HCT116 (cell line): Measurements from ENCODE around the gene RWDD4. TPM values are rescaled to one million over a fixed set of nuclear protein-coding genes. Genes with fewer than 3 reads are reported as not detected.

Source experiments
- ATAC-seq: fragments of 200-7000 bp; cut with Tn5 transposase; 2 replicates; pipeline ENCODE4 v1.9.1; 2020; ENCODE audit warnings: mild to moderate bottlenecking, moderate library complexity
- BruUV-seq: library from RNA; stranded (reverse); fragments of 400-500 nt; replicated peaks from 2 replicates; lab custom pipeline; 2021; lab: Mats Ljungman, UMichigan
- CTCF ChIA-PET: fragments of 300-600 bp; sonication (Branson Sonifier 250); formaldehyde crosslinking; loops from one replicate; lab custom pipeline; 2021; ENCODE audit warnings: antibody characterized with exemption; lab: Charles Lee
- POLR2A ChIA-PET: fragments of 300-600, 350-600 bp; sonication (Branson Sonifier 250); formaldehyde crosslinking; loops from one replicate; lab custom pipeline; 2021; ENCODE audit warnings: antibody characterized with exemption; lab: Charles Lee
- RAD21 ChIA-PET, 2 experiments: fragments of 300-600 bp; sonication (Branson Sonifier 250); formaldehyde crosslinking; loops; one replicate each; lab custom pipeline; 2023; ENCODE audit warnings: low total read pairs in 2 of 2; ENCODE audit not compliant: uncharacterized antibody in 2 of 2, unreplicated experiment in 2 of 2, low non-redundant PET in 1 of 2; lab: Charles Lee
- DNase-seq: peaks from one replicate; pipeline ENCODE4 v3.0.0-alpha.2; 2010; ENCODE audit warnings: low read depth, low spot score
- H2AFZ ChIP-seq: fragments of 200-600 bp; shearing (Covaris generic), sonication (generic); 2 replicates; pipeline ENCODE4 v1.6.1; 2017; ENCODE audit warnings: low read depth, mixed run types, mixed read lengths, antibody characterized with exemption, low read length; ENCODE audit not compliant: poor library complexity, severe bottlenecking
- H3K27ac ChIP-seq: 2 replicates; pipeline ENCODE4 v1.5.1; 2012; ENCODE audit warnings: low read depth, low read length
- H3K27me3 ChIP-seq: fragments of 200-600 bp; sonication (generic); 2 replicates; pipeline ENCODE4 v1.6.1; 2016; ENCODE audit warnings: mixed run types, low read length, mixed read lengths; ENCODE audit not compliant: insufficient read depth
- H3K36me3 ChIP-seq, 2 experiments: fragments of 200-500 bp in 1 of 2; fragments of 200-600 bp in 1 of 2; sonication (Bioruptor generic) in 1 of 2; sonication (generic) in 1 of 2; 2 replicates each; pipeline versions ENCODE4 v1.5.1 to v1.6.1; 2014 to 2016; ENCODE audit warnings: low read length in 2 of 2, inconsistent platforms in 1 of 2, mixed read lengths in 1 of 2, mixed run types in 1 of 2; ENCODE audit not compliant: insufficient read depth in 2 of 2, control insufficient read depth in 1 of 2
- H3K4me1 ChIP-seq, 2 experiments: fragments of 200-600 bp in 1 of 2; sonication (generic) in 1 of 2; 2 replicates each; pipeline versions ENCODE4 v1.5.1 to v1.6.1; 2012 to 2017; ENCODE audit warnings: low read length in 2 of 2, inconsistent platforms in 1 of 2, mild to moderate bottlenecking in 1 of 2, mixed read lengths in 1 of 2, mixed run types in 1 of 2, moderate library complexity in 1 of 2; ENCODE audit not compliant: insufficient read depth in 2 of 2, control insufficient read depth in 1 of 2
- H3K4me2 ChIP-seq: fragments of 200-600 bp; sonication (generic); 2 replicates; pipeline ENCODE4 v1.6.1; 2017; ENCODE audit warnings: mixed run types, low read length, mixed read lengths
- H3K4me3 ChIP-seq, 2 experiments: fragments of 200-600 bp in 1 of 2; sonication (generic) in 1 of 2; replicated peaks in 1 of 2; 2 replicates each; pipeline ENCODE4 v1.5.1; 2011 to 2016; ENCODE audit warnings: low read length in 2 of 2, control low read depth in 1 of 2, low read depth in 1 of 2, mild to moderate bottlenecking in 1 of 2, mixed read lengths in 1 of 2, mixed run types in 1 of 2
- H3K79me2 ChIP-seq: fragments of 200-600 bp; sonication (generic); 2 replicates; pipeline ENCODE4 v1.6.1; 2017; ENCODE audit warnings: mild to moderate bottlenecking, mixed run types, low read length, moderate library complexity, mixed read lengths; ENCODE audit not compliant: insufficient read depth
- H3K9ac ChIP-seq: fragments of 200-600 bp; sonication (generic); 2 replicates; pipeline ENCODE4 v1.6.1; 2016; ENCODE audit warnings: low read length, mixed read lengths
- H3K9me2 ChIP-seq: fragments of 200-600 bp; sonication (generic), shearing (Covaris generic); 2 replicates; pipeline ENCODE4 v1.6.1; 2017; ENCODE audit warnings: mixed run types, mild to moderate bottlenecking, moderate library complexity; ENCODE audit not compliant: insufficient read depth
- H3K9me3 ChIP-seq, 2 experiments: fragments of 200-500 bp in 1 of 2; fragments of 200-600 bp in 1 of 2; sonication (Bioruptor generic) in 1 of 2; sonication (generic) in 1 of 2; 2 replicates each; pipeline ENCODE4 v1.6.1; 2014 to 2017; ENCODE audit warnings: low read length in 2 of 2, mixed read lengths in 2 of 2, inconsistent platforms in 1 of 2, low read depth in 1 of 2, mild to moderate bottlenecking in 1 of 2, mixed run types in 1 of 2, moderate library complexity in 1 of 2; ENCODE audit not compliant: control insufficient read depth in 1 of 2, insufficient read depth in 1 of 2
- H4K20me1 ChIP-seq: fragments of 200-600 bp; sonication (generic), shearing (Covaris generic); 2 replicates; pipeline ENCODE4 v1.6.1; 2017; ENCODE audit warnings: mixed run types, mild to moderate bottlenecking, moderate library complexity; ENCODE audit not compliant: insufficient read depth
- CEBPB ChIP-seq: IDR thresholded peaks from 2 replicates; pipeline ENCODE4 v1.6.1; 2012; ENCODE audit warnings: low read depth
- ELF1 ChIP-seq: IDR thresholded peaks from 2 replicates; pipeline ENCODE4 v1.6.1; 2012; ENCODE audit warnings: low read depth, borderline replicate concordance
- EZH2 ChIP-seq: fragments of 200-600 bp; sonication (generic); IDR thresholded peaks from 2 replicates; pipeline ENCODE4 v1.6.1; 2017; ENCODE audit warnings: antibody characterized with exemption, mixed run types
- FOSL1 ChIP-seq: IDR thresholded peaks from 2 replicates; pipeline ENCODE4 v1.6.1; 2012; ENCODE audit warnings: low read depth
- POLR2AphosphoS5 ChIP-seq: IDR thresholded peaks from 2 replicates; pipeline ENCODE4 v1.6.1; 2011; ENCODE audit warnings: mild to moderate bottlenecking, low read depth, low read length, moderate library complexity
- RAD21 ChIP-seq: IDR thresholded peaks from 2 replicates; pipeline ENCODE4 v1.6.1; 2012; ENCODE audit warnings: low read depth, mild to moderate bottlenecking
- SIN3A ChIP-seq: IDR thresholded peaks from 2 replicates; pipeline ENCODE4 v1.6.1; 2012; ENCODE audit warnings: low read depth
- SP1 ChIP-seq: IDR thresholded peaks from 2 replicates; pipeline ENCODE4 v1.6.1; 2012; ENCODE audit warnings: low read depth
- SRF ChIP-seq: IDR thresholded peaks from 2 replicates; pipeline ENCODE4 v1.6.1; 2012; ENCODE audit warnings: low read depth
- YY1 ChIP-seq: IDR thresholded peaks from 2 replicates; pipeline ENCODE4 v1.6.1; 2011; ENCODE audit warnings: low read length, low read depth, moderate library complexity, mild to moderate bottlenecking; ENCODE audit not compliant: insufficient replicate concordance; ENCODE audit errors: extremely low read depth
- ZNF274 ChIP-seq: fragments of 200-500 bp; sonication (Bioruptor generic); IDR thresholded peaks from 2 replicates; pipeline ENCODE4 v1.6.1; 2014; ENCODE audit warnings: mild to moderate bottlenecking, low read depth, low read length, inconsistent platforms
- intact Hi-C: fragments of 100-400 bp; cut with micrococcal nuclease; formaldehyde crosslinking; loops from 2 replicates; pipeline ENCODE4 v1.10.0; 2022
- total RNA-seq: library from RNA; stranded (reverse); gene quantifications from one replicate; pipeline ENCODE4 v1.2.1, GENCODE V29; 2021; ENCODE audit not compliant: unreplicated experiment
- TF ChIP-seq, protein P1 (sequence below), 3 experiments: fragments of 200-600 bp in 1 of 3; sonication (generic) in 1 of 3; IDR thresholded peaks in 2 of 3; conservative IDR thresholded peaks in 1 of 3; 2 replicates each; pipeline ENCODE4 v1.5.1; 2012 to 2017; ENCODE audit warnings: low read depth in 2 of 3, low read length in 2 of 3, antibody characterized with exemption in 1 of 3, borderline replicate concordance in 1 of 3, control low read depth in 1 of 3, mild to moderate bottlenecking in 1 of 3, mixed read lengths in 1 of 3, mixed run types in 1 of 3, moderate library complexity in 1 of 3; ENCODE audit not compliant: insufficient read depth in 1 of 3
- TF ChIP-seq, protein P2 (sequence below): IDR thresholded peaks from 2 replicates; pipeline ENCODE4 v1.6.1; 2012
- TF ChIP-seq, protein P3 (sequence below): IDR thresholded peaks from 2 replicates; pipeline ENCODE4 v1.6.1; 2011; ENCODE audit warnings: mild to moderate bottlenecking, low read length, moderate library complexity; ENCODE audit not compliant: insufficient replicate concordance; ENCODE audit errors: extremely low read depth

RWDD4 gene
- total RNA-seq, 1 experiment from 2014 or later, result 11.9 TPM

DNA sequence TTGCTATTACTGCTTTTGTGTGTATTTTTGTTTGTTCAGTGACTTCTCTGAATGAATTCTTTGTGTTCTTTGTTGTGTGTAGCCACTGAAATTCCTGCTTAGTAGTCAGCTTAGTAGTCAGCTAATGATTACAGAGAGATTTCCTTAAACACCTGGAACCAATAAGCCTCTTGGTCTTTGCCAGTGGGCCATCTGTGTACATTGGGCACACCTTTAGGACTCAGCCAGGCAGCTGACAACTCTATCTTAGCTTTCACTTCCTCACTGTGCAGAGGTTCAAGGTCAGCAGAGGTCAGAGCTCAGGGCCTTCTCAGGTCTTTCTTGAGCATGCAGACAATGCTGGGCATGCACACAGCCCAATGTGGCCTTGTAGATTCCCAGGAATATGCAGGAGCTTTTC lies 59.3 kb downstream of the RWDD4 start:
- no peak for ATAC-seq
- intact Hi-C loops, result loop anchor here (2.0 kb wide), 1 partner anchor 127 kb away; no protein-coding TSS in a partner anchor
- no peak for DNase-seq
- no peak overlapping the region for H3K27ac ChIP-seq
- H3K9me3 ChIP-seq, result no peaks in the 10 kb centered on the region
- TF ChIP-seq POLR2AphosphoS5 (no peak), SRF (no peak), ZNF274 (no peak)
- ChIA-PET RAD21 (no interaction called here), POLR2A (no interaction called here), CTCF (interaction anchor here (1.1 to 1.6 kb wide), 2 partner anchors 95 to 126 kb away, joined by 3 read pairs; no protein-coding TSS in a partner anchor)
- H3K79me2 ChIP-seq, result no peaks in the 10 kb centered on the region
- H3K9ac ChIP-seq, result no peak overlapping the region
- H3K36me3 ChIP-seq, result no peaks in the 10 kb centered on the region
- no peak overlapping the region for H3K4me3 ChIP-seq
- no TSS peak for BruUV-seq
- H3K4me1 ChIP-seq, result no peaks in the 10 kb centered on the region
- H4K20me1 ChIP-seq, result no peaks in the 10 kb centered on the region
- H3K9me2 ChIP-seq, result no peaks in the 10 kb centered on the region
- no peak overlapping the region for H2AFZ ChIP-seq
- no peak overlapping the region for H3K4me2 ChIP-seq
- H3K27me3 ChIP-seq, result no peaks in the 10 kb centered on the region

DNA sequence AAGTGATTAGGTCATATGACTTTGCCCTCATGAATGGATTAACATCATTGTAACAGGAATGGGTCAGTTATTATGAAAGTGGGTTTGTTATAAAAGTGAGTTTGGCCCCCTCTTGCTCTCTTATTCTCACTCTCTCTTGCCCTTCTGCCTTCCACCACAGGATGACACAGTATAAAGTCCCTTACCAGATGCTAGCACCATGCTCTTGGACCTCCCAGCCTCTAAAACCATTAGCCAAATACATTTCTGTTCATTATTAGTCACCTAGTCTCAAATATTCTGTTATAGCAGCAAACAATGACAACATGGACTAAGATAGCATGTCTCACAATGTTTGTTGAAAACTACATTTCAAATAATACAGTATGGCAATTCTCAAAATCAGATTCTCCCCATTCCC lies 59.7 kb downstream of the RWDD4 start:
- ChIA-PET RAD21 (no interaction called here), CTCF (interaction anchor here (1.1 to 1.6 kb wide), 2 partner anchors 95 to 126 kb away, joined by 3 read pairs; no protein-coding TSS in a partner anchor), POLR2A (no interaction called here)
- H3K36me3 ChIP-seq, result no peaks in the 10 kb centered on the region
- no peak overlapping the region for H2AFZ ChIP-seq
- no peak overlapping the region for H3K4me3 ChIP-seq
- no peaks in the 10 kb centered on the region for H4K20me1 ChIP-seq
- ATAC-seq (no peak), DNase-seq (no peak)
- no TSS peak for BruUV-seq
- no peaks in the 10 kb centered on the region for H3K9me2 ChIP-seq
- TF ChIP-seq, protein P1, sequence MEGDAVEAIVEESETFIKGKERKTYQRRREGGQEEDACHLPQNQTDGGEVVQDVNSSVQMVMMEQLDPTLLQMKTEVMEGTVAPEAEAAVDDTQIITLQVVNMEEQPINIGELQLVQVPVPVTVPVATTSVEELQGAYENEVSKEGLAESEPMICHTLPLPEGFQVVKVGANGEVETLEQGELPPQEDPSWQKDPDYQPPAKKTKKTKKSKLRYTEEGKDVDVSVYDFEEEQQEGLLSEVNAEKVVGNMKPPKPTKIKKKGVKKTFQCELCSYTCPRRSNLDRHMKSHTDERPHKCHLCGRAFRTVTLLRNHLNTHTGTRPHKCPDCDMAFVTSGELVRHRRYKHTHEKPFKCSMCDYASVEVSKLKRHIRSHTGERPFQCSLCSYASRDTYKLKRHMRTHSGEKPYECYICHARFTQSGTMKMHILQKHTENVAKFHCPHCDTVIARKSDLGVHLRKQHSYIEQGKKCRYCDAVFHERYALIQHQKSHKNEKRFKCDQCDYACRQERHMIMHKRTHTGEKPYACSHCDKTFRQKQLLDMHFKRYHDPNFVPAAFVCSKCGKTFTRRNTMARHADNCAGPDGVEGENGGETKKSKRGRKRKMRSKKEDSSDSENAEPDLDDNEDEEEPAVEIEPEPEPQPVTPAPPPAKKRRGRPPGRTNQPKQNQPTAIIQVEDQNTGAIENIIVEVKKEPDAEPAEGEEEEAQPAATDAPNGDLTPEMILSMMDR (IDR thresholded peaks at IDR 0.05 in 2 of 3, conservative IDR thresholded peaks at IDR 0.05 in 1 of 3; ENCODE audit: borderline replicate concordance in 1 of 3, insufficient read depth in 1 of 3, low read depth in 2 of 3, low read length in 2 of 3), result no peak
- no peak for TF ChIP-seq RAD21
- TF ChIP-seq SRF, result no peak
- TF ChIP-seq, protein P2, sequence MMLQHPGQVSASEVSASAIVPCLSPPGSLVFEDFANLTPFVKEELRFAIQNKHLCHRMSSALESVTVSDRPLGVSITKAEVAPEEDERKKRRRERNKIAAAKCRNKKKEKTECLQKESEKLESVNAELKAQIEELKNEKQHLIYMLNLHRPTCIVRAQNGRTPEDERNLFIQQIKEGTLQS, result no peak
- no peak for TF ChIP-seq YY1
- no peak for TF ChIP-seq FOSL1
- TF ChIP-seq EZH2, result no peak
- no peak for TF ChIP-seq CEBPB
- no peak for TF ChIP-seq SIN3A
- TF ChIP-seq POLR2AphosphoS5, result no peak
- no peak for TF ChIP-seq SP1
- TF ChIP-seq, protein P3, sequence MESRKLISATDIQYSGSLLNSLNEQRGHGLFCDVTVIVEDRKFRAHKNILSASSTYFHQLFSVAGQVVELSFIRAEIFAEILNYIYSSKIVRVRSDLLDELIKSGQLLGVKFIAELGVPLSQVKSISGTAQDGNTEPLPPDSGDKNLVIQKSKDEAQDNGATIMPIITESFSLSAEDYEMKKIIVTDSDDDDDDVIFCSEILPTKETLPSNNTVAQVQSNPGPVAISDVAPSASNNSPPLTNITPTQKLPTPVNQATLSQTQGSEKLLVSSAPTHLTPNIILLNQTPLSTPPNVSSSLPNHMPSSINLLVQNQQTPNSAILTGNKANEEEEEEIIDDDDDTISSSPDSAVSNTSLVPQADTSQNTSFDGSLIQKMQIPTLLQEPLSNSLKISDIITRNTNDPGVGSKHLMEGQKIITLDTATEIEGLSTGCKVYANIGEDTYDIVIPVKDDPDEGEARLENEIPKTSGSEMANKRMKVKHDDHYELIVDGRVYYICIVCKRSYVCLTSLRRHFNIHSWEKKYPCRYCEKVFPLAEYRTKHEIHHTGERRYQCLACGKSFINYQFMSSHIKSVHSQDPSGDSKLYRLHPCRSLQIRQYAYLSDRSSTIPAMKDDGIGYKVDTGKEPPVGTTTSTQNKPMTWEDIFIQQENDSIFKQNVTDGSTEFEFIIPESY, result no peak
- TF ChIP-seq ELF1, result no peak
- H3K27ac ChIP-seq, result no peak overlapping the region
- H3K4me1 ChIP-seq, result no peaks in the 10 kb centered on the region
- intact Hi-C loops, result no loop called here
- H3K9me3 ChIP-seq, result no peaks in the 10 kb centered on the region
- H3K4me2 ChIP-seq, result no peak overlapping the region
- H3K9ac ChIP-seq, result no peak overlapping the region
- H3K79me2 ChIP-seq, result no peaks in the 10 kb centered on the region
- H3K27me3 ChIP-seq, result no peaks in the 10 kb centered on the region
